Fibroblast of lung (primary cell): ENCODE data around the gene SHROOM4. TPM values are rescaled to one million over a fixed set of nuclear protein-coding genes. Genes with fewer than 3 reads are reported as not detected.

Experiments used
- DNase-seq, 2 donors: peaks; one replicate each; pipeline versions ENCODE4 v3.0.0 to v3.0.0-alpha.2; 2010; ENCODE audit warnings: low read depth in 2 of 2
- H2AFZ ChIP-seq: 2 replicates; pipeline ENCODE4 v1.5.1; 2012; ENCODE audit warnings: low read length, control low read depth, inconsistent platforms
- H3K27ac ChIP-seq: 2 replicates; pipeline ENCODE4 v1.5.1; 2011; ENCODE audit warnings: low read length, control low read depth; ENCODE audit not compliant: insufficient read depth
- H3K27me3 ChIP-seq: 2 replicates; pipeline ENCODE4 v1.5.1; 2011; ENCODE audit warnings: mild to moderate bottlenecking, low read length; ENCODE audit not compliant: control insufficient read depth, insufficient read depth
- H3K36me3 ChIP-seq: 2 replicates; pipeline ENCODE4 v1.5.1; 2011; ENCODE audit warnings: low read length; ENCODE audit not compliant: control insufficient read depth, insufficient read depth
- H3K4me1 ChIP-seq: 2 replicates; pipeline ENCODE4 v1.5.1; 2011; ENCODE audit warnings: low read length; ENCODE audit not compliant: control insufficient read depth, insufficient read depth; ENCODE audit errors: extremely low read depth
- H3K4me2 ChIP-seq: 2 replicates; pipeline ENCODE4 v1.5.1; 2011; ENCODE audit warnings: low read length, control low read depth; ENCODE audit not compliant: insufficient read depth; ENCODE audit errors: extremely low read depth
- H3K4me3 ChIP-seq, 4 experiments: fragments of 200-600 bp in 1 of 4; sonication (generic) in 1 of 4; replicated peaks in 1 of 4; 2 replicates each; pipeline ENCODE4 v1.5.1; 2011 to 2016; ENCODE audit warnings: low read length in 4 of 4, low read depth in 3 of 4, mild to moderate bottlenecking in 3 of 4, control low read depth in 2 of 4, inconsistent platforms in 1 of 4, mixed read lengths in 1 of 4; ENCODE audit not compliant: insufficient read depth in 1 of 4; ENCODE audit errors: control extremely low read depth in 1 of 4
- H3K79me2 ChIP-seq: 2 replicates; pipeline ENCODE4 v1.5.1; 2012; ENCODE audit warnings: mild to moderate bottlenecking, low read length, inconsistent platforms; ENCODE audit not compliant: control insufficient read depth, insufficient read depth
- H3K9ac ChIP-seq: 2 replicates; pipeline ENCODE4 v1.5.1; 2011; ENCODE audit warnings: mild to moderate bottlenecking, low read length, control low read depth; ENCODE audit not compliant: insufficient read depth
- H3K9me3 ChIP-seq: 2 replicates; pipeline ENCODE4 v1.5.1; 2012; ENCODE audit warnings: low read depth, low read length; ENCODE audit not compliant: control insufficient read depth, insufficient read depth
- H4K20me1 ChIP-seq: 2 replicates; pipeline ENCODE4 v1.5.1; 2011; ENCODE audit warnings: low read length; ENCODE audit not compliant: control insufficient read depth, insufficient read depth; ENCODE audit errors: extremely low read depth
- CTCF ChIP-seq, 2 donors: IDR thresholded peaks in 1 of 2; conservative IDR thresholded peaks in 1 of 2; 1 replicate in 1 of 2; 2 replicates in 1 of 2; pipeline ENCODE4 v1.5.1; 2011 to 2012; ENCODE audit warnings: low read length in 2 of 2, control low read depth in 1 of 2, inconsistent platforms in 1 of 2, low read depth in 1 of 2, mild to moderate bottlenecking in 1 of 2
- EZH2 ChIP-seq: IDR thresholded peaks from 2 replicates; pipeline ENCODE4 v1.5.1; 2012; ENCODE audit warnings: low read length, control low read depth, mild to moderate bottlenecking; ENCODE audit errors: missing control alignments
- polyA plus RNA-seq, 2 donors: library from polyadenylated mRNA; depleted of rRNA in 1 of 2; stranded (reverse) in 1 of 2; unstranded in 1 of 2; fragments of >200 nt; gene quantifications; 2 replicates each; pipeline ENCODE4 v1.2.1, GENCODE V29; 2011 to 2012; ENCODE audit warnings: missing spikeins in 1 of 2
- total RNA-seq: library from RNA; depleted of rRNA; stranded (reverse); fragments of >200 nt; gene quantifications from 2 replicates; pipeline ENCODE4 v1.2.1, GENCODE V29; 2014

Gene SHROOM4
- total and polyA plus RNA-seq, 2 donors (not counting 1 experiment from before 2014, with no cell fraction given), result 0.45 to 0.50 TPM

- Histone ChIP-seq H3K4me1 (no peaks in the 10 kb centered on the region), H3K9me3 (no peaks in the 10 kb centered on the region), H4K20me1 (no peaks in the 10 kb centered on the region), H3K27me3 (no peaks in the 10 kb centered on the region), H3K36me3 (no peaks in the 10 kb centered on the region), H3K4me2 (no peak overlapping the region), H2AFZ (no peak overlapping the region), H3K9ac (no peak overlapping the region), H3K79me2 (no peaks in the 10 kb centered on the region), H3K27ac (no peak overlapping the region), H3K4me3 (no peak overlapping the region)
- DNase-seq, result no peak
- TF ChIP-seq EZH2, result no peak
- TF ChIP-seq CTCF (conservative IDR thresholded peaks at IDR 0.05 in 1 of 2, IDR thresholded peaks at IDR 0.05 in 1 of 2; ENCODE audit: low read depth in 1 of 2, low read length in 2 of 2), result no peak
Measured at GRCh38 chrX:50725310-50725709, 88.7 kb downstream of the SHROOM4 start.

GRCh38 chrX:50723006-50723405 is 91.0 kb downstream of the SHROOM4 start:
- Histone ChIP-seq H3K36me3 (no peaks in the 10 kb centered on the region), H3K4me2 (no peak overlapping the region), H3K27ac (no peak overlapping the region), H4K20me1 (no peaks in the 10 kb centered on the region), H2AFZ (no peak overlapping the region), H3K9ac (no peak overlapping the region), H3K4me1 (no peaks in the 10 kb centered on the region), H3K27me3 (no peaks in the 10 kb centered on the region), H3K79me2 (no peaks in the 10 kb centered on the region), H3K4me3 (no peak overlapping the region), H3K9me3 (no peaks in the 10 kb centered on the region)
- DNase-seq, result peak in 1 of 2 donors; percentile 54
- no peak for TF ChIP-seq CTCF (conservative IDR thresholded peaks at IDR 0.05 in 1 of 2, IDR thresholded peaks at IDR 0.05 in 1 of 2; ENCODE audit: low read depth in 1 of 2, low read length in 2 of 2)
- no peak for TF ChIP-seq EZH2

DNA sequence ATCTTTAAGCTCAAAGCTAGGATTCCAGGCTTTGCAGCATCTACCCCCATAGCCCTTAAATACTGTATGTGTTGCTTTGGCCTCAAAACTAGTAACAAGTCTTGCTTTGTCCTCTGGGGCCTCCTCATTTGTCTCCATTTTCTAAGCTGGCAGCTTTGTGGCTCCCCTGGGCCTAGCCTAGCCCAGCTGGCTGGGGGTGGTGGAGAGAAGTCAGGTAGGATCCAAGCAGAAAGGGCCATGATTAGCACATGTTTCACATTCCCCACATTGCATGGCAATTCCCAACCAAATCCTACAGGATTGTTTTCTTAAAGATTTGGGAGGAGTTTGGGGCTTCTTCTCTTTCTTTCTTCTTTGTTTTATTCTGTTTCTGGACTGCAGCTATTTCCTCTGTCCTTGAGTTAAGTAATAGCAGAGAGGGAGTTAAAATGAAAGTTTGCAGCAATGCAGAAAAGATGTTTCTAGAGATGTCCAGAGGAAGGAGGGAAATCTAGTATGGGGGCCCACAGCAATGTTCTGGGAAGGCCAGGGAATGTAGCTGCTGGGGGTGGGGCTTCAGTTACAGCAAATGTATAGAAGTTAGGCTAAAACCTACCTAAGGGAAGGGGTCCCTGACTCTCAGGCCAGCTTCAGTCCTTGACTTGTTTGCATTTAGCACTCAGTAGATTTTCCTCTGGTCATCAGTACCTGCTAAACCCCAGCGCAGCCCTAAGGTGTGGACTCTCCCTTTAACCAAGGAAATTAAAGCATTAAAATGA is 92.1 kb downstream of the SHROOM4 start:
- no peaks in the 10 kb centered on the region for H4K20me1 ChIP-seq
- H3K4me1 ChIP-seq, result no peaks in the 10 kb centered on the region
- no peaks in the 10 kb centered on the region for H3K9me3 ChIP-seq
- no peak overlapping the region for H3K9ac ChIP-seq
- TF ChIP-seq CTCF (conservative IDR thresholded peaks at IDR 0.05 in 1 of 2, IDR thresholded peaks at IDR 0.05 in 1 of 2; ENCODE audit: low read depth in 1 of 2, low read length in 2 of 2) (no peak), EZH2 (no peak)
- H2AFZ ChIP-seq, result no peak overlapping the region
- no peak overlapping the region for H3K4me3 ChIP-seq
- H3K27me3 ChIP-seq, result no peaks in the 10 kb centered on the region
- DNase-seq, result peak in 1 of 2 donors; percentile 36
- H3K27ac ChIP-seq, result no peak overlapping the region
- H3K4me2 ChIP-seq, result no peak overlapping the region
- no peaks in the 10 kb centered on the region for H3K79me2 ChIP-seq
- H3K36me3 ChIP-seq, result no peaks in the 10 kb centered on the region
